Measurements from ENCODE around the gene DCANP1.

DNA sequence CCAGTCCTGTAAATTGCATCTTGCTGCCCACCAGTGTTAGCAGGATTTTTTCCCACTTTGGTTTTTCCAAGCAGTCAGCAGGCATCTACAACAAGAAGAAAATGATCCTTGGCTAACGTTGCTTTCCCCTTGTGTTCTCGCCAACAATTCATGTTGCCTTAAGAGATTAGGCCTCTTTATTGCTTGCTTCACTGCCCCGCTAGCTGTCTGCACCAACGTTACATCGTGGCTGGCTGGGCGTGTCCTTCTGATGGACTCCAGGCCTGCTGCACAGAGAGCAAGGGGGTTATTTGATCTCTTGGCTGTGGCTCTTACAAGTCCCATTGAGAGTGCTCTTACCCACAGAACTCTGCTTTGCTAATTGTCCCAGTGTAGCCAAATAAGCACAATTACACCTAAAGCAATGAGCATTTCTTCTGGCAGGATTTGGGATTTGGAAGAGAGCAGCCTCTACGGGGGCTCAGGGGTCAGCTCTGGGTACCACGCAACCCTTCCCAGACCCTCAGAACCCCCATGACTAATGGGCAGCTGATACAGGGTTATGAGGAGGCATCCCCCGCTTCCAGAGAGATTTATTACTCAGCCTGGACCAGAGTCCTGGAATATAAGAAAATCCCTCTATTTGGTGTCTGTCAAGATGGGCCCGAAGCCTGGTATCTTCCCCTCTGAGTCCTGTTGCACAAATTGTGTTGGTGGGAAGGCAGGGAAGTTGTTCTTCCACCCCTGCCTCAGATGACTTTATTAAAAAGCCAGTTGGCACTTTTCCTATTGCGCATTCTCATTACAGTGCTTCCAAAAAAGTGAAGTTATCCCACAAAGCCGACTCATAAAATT, 17.6 kb downstream of the DCANP1 start:
- TF ChIP-seq CTCF (IDR thresholded peaks at IDR 0.05; ENCODE audit: low read depth, low read length) = no peak
- TF ChIP-seq POLR2A (IDR thresholded peaks at IDR 0.05; ENCODE audit: extremely low read depth, insufficient read length) = no peak
- TF ChIP-seq MAX (IDR thresholded peaks at IDR 0.05; ENCODE audit: low read depth, low read length) = no peak
- TF ChIP-seq MYC (IDR thresholded peaks at IDR 0.05; ENCODE audit: low read depth, low read length) = no peak

Data from NB4 (cell line).